Nephron progenitor cell (in vitro differentiated cells): ENCODE results near the gene NLK.

Experiments used
- DNase-seq: peaks from one replicate; pipeline ENCODE4 v3.0.0; 2021
- H3K27ac Mint-ChIP-seq: 2 replicates; pipeline ENCODE4 v1.8.0; 2021; ENCODE audit warnings: mild to moderate bottlenecking, moderate library complexity, mixed read lengths
- H3K27me3 Mint-ChIP-seq: 2 replicates; pipeline ENCODE4 v1.8.0; 2021; ENCODE audit warnings: mild to moderate bottlenecking, low read depth, mixed read lengths; ENCODE audit not compliant: poor library complexity
- H3K36me3 Mint-ChIP-seq: 2 replicates; pipeline ENCODE4 v1.8.0; 2021; ENCODE audit warnings: low read depth, mixed read lengths
- H3K4me1 Mint-ChIP-seq: 2 replicates; pipeline ENCODE4 v1.8.0; 2021; ENCODE audit warnings: mixed read lengths
- H3K4me3 Mint-ChIP-seq: 2 replicates; pipeline ENCODE4 v1.8.0; 2021; ENCODE audit warnings: mild to moderate bottlenecking, moderate library complexity, mixed read lengths
- H3K9me3 Mint-ChIP-seq: 2 replicates; pipeline ENCODE4 v1.8.0; 2021; ENCODE audit warnings: mild to moderate bottlenecking, moderate library complexity, mixed read lengths
- CTCF ChIP-seq: fragments of 200-600 bp; sonication (generic); IDR thresholded peaks from 2 replicates; pipeline ENCODE4 v1.5.0; 2021; ENCODE audit warnings: antibody characterized with exemption

Gene NLK

DNA sequence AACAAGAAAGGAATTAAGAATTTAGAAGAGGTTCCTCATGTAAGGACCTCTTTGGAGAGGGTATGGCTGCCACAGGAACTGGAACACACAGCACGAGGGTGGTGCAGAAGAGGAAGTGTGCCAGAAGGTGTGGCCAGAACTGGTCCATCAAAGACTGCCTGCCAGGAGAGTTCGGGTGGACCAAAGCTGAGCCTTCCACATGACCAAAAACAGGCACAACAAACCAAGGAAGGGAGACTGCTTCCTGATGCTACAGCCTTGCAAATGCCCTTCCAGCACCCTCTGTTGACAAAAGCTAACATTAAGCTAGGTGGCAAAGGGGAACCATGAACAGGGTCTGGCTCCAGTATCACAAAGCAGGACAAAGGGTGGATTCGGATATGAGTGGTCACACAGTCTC lies 150.8 kb downstream of the NLK start:
- H3K9me3 Mint-ChIP-seq: no peaks in the 10 kb centered on the region
- no peak overlapping the region for H3K4me3 Mint-ChIP-seq
- no peak overlapping the region for H3K27ac Mint-ChIP-seq
- no peak for DNase-seq
- TF ChIP-seq CTCF: no peak
- peaks cover 8% of the 10 kb centered on the region for H3K4me1 Mint-ChIP-seq
- no peaks in the 10 kb centered on the region for H3K27me3 Mint-ChIP-seq
- H3K36me3 Mint-ChIP-seq: peaks cover 36% of the 10 kb centered on the region

- Mint-ChIP-seq H3K4me1 (peaks cover 2% of the 10 kb centered on the region), H3K27me3 (no peaks in the 10 kb centered on the region), H3K9me3 (no peaks in the 10 kb centered on the region), H3K4me3 (no peak overlapping the region), H3K36me3 (peaks cover 43% of the 10 kb centered on the region), H3K27ac (no peak overlapping the region)
- no peak for TF ChIP-seq CTCF
- DNase-seq: no peak
Measured at GRCh38 chr17:28194382-28194781, 151.9 kb downstream of the NLK start.

- Mint-ChIP-seq H3K9me3 (no peaks in the 10 kb centered on the region), H3K4me1 (no peaks in the 10 kb centered on the region), H3K27ac (peak overlapping the region; percentile 59), H3K4me3 (no peak overlapping the region), H3K27me3 (no peaks in the 10 kb centered on the region), H3K36me3 (peaks cover 35% of the 10 kb centered on the region)
- TF ChIP-seq CTCF: no peak
- DNase-seq: no peak
Measured at GRCh38 chr17:28196636-28197035, 154.2 kb downstream of the NLK start.

DNA sequence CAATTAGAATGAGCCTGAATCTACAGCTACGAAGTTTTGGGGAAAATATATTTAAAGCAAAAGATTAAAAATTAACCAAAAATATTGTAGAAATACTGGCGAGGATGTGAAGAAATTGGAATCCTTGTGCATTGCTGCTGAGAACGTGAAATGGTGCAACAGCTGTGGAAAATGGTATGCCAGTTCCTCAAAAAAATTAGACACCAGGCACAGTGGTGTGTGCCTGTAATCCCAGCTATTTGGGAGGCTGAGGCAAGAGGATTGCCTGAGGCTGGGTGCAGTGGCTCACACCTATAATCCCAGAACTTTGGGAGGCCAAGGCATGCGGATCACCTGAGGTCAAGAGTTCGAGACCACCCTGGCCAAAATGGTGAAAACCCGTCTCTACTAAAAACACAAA lies 156.6 kb downstream of the NLK start:
- Mint-ChIP-seq H3K36me3 (peaks cover 25% of the 10 kb centered on the region), H3K27me3 (no peaks in the 10 kb centered on the region), H3K27ac (peak overlapping the region; percentile 30), H3K4me1 (peaks cover 8% of the 10 kb centered on the region), H3K9me3 (no peaks in the 10 kb centered on the region), H3K4me3 (no peak overlapping the region)
- no peak for TF ChIP-seq CTCF
- no peak for DNase-seq

- TF ChIP-seq CTCF: no peak
- no peak overlapping the region for H3K4me3 Mint-ChIP-seq
- H3K27ac Mint-ChIP-seq: peak overlapping the region; percentile 29
- H3K27me3 Mint-ChIP-seq: no peaks in the 10 kb centered on the region
- H3K36me3 Mint-ChIP-seq: peaks cover 25% of the 10 kb centered on the region
- no peak for DNase-seq
- H3K9me3 Mint-ChIP-seq: no peaks in the 10 kb centered on the region
- peaks cover 8% of the 10 kb centered on the region for H3K4me1 Mint-ChIP-seq
Measured at GRCh38 chr17:28199728-28200127, 157.3 kb downstream of the NLK start.

DNA sequence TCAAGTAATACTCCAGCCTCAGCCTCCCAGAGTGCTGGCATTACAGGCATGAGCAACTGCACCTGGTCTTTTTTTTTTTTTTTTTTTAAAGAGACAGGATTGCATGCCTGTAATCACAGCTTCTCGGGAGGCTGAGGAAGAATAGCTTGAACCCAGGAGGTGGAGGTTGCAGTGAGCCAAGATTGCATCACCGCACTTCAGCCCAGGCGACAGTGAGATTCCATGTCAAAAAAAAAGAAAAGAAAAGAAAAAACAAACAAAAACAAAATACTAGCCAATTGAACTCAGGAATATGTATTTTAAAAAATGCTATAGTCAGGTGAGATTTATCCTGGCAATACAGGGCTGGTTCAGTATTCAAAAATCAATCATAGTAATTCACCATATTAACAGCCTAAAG lies 158.8 kb downstream of the NLK start:
- Mint-ChIP-seq H3K4me3 (no peak overlapping the region), H3K4me1 (peaks cover 8% of the 10 kb centered on the region), H3K36me3 (peaks cover 21% of the 10 kb centered on the region), H3K27ac (no peak overlapping the region), H3K27me3 (peaks cover 3% of the 10 kb centered on the region), H3K9me3 (no peaks in the 10 kb centered on the region)
- TF ChIP-seq CTCF: no peak
- no peak for DNase-seq
